LNCaP clone FGC (cell line): ENCODE data around the gene SORCS2.

ENCODE experiments used
- DNase-seq: peaks from one replicate; pipeline ENCODE4 v3.0.0-alpha.2; 2011; ENCODE audit warnings: low read depth
- H3K4me3 ChIP-seq: 2 replicates; pipeline ENCODE4 v1.5.1; 2011; ENCODE audit warnings: mild to moderate bottlenecking, low read depth, low read length, control low read depth
- TF ChIP-seq, protein P1 (sequence below): IDR thresholded peaks from 2 replicates; pipeline ENCODE4 v1.5.1; 2012; ENCODE audit warnings: mild to moderate bottlenecking; ENCODE audit not compliant: control insufficient read depth, insufficient read depth; ENCODE audit errors: extremely low read depth

SORCS2 gene

DNA sequence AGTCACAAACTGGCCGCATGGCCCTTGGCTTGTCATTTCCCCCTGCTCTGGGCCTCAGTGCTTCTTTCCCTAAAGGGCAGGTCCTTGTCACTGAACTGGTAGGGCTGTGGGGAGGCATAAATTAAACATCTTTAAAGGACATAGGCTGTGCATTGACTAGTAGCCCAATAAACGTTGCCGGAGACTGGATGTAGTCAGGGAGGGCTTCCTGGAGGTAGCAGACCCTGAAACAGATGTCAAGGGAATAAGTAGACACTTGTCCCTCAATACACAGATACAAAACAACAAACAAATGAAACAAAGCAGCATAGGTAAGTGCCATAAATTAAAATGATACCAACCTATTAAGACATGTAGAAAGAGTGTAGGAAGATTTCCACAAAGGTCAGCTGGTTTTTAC is 314.2 kb downstream of the SORCS2 start:
- H3K4me3 ChIP-seq, result no peak overlapping the region
- no peak for DNase-seq
- TF ChIP-seq, protein P1, sequence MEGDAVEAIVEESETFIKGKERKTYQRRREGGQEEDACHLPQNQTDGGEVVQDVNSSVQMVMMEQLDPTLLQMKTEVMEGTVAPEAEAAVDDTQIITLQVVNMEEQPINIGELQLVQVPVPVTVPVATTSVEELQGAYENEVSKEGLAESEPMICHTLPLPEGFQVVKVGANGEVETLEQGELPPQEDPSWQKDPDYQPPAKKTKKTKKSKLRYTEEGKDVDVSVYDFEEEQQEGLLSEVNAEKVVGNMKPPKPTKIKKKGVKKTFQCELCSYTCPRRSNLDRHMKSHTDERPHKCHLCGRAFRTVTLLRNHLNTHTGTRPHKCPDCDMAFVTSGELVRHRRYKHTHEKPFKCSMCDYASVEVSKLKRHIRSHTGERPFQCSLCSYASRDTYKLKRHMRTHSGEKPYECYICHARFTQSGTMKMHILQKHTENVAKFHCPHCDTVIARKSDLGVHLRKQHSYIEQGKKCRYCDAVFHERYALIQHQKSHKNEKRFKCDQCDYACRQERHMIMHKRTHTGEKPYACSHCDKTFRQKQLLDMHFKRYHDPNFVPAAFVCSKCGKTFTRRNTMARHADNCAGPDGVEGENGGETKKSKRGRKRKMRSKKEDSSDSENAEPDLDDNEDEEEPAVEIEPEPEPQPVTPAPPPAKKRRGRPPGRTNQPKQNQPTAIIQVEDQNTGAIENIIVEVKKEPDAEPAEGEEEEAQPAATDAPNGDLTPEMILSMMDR, result no peak

DNA sequence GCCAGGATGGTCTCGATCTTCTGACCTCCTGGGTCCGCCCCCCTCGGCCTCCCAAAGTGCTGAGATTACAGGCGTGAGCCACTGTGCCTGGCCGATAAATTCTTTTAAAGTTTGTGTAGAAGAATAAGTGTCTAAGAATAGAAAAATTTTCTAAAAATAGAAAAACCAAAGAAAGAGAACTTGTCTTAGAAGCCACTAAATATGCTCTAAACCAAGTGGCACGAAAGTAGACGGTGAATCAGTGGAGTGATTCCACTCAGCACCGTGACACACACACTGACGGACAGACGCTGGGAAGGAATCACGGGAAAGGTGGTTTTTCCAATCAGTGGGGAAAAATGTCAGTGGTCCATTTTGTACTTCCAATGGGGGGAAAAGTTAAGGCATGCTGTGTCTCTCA is 315.0 kb downstream of the SORCS2 start:
- H3K4me3 ChIP-seq, result no peak overlapping the region
- TF ChIP-seq, protein P1, result no peak
- no peak for DNase-seq

GRCh38 chr4:7510066-7510465 is 317.7 kb downstream of the SORCS2 start:
- H3K4me3 ChIP-seq, result no peak overlapping the region
- no peak for DNase-seq
- TF ChIP-seq, protein P1, result no peak

- no peak for DNase-seq
- no peak overlapping the region for H3K4me3 ChIP-seq
- TF ChIP-seq, protein P1, result no peak
Measured at GRCh38 chr4:7510538-7510937, 318.2 kb downstream of the SORCS2 start.

DNA sequence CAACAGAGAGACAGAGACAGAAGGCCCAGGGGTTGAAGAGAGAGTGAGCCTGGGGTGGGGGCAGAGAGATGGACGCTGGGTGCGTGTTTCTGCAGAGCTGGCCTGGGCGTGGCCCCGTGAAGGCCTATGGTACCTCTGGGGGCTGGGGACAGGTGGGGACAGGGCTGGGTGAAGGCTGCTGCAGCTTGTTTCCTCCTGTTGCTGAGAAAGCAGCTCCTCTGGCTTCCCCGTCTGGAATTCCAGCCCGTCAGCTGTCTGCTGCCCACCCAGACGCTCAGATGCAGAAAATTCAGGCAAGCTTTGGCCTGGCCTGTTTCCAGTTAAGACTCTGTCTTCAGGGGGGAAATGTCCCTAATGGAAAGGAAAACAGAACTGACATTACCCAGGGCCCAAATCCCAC is 319.2 kb downstream of the SORCS2 start:
- TF ChIP-seq, protein P1, result no peak
- H3K4me3 ChIP-seq, result no peak overlapping the region
- no peak for DNase-seq

DNA sequence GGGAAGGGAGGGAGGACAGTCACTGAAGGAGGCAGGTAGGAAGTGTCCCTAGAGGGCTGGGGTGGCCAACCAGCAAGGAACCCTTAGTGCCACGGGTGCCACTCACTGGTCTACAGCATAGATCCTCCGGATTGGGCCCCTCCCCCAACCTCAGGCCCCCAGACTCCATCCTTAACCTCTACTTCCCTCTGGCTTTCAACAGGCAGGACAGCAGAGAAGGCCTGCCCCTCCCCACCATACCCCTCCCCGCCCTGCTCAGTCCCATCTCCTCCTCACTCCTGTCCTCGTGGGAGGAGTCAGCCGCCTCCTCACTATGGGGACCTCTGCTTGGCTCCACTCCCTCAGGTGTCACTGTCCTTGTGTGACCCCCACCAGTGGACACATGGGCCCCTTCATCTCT is 320.1 kb downstream of the SORCS2 start:
- TF ChIP-seq, protein P1, result no peak
- no peak overlapping the region for H3K4me3 ChIP-seq
- no peak for DNase-seq

DNA sequence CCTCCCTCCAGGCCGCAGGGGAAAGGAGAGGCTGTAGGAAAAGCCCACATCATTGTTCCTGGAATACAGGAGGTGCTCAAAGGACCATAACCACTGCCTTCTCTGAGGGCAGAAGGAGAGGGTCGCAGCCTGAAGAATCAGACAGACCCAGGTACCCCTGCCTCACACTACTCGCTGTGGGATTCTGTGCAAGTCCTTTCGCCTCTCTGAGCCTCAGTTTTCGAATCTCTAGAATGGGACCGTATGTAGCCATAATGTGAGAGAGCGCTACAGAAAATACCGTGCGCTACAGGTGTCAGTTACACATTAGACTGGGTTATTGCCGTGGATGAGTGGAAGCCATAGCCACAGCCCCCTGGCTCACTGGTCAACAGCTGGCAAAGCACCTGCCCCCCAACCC is 320.6 kb downstream of the SORCS2 start:
- TF ChIP-seq, protein P1, result no peak
- no peak overlapping the region for H3K4me3 ChIP-seq
- DNase-seq, result no peak
